Caco-2 (cell line): ENCODE data around the gene OTOGL. TPM values are rescaled to one million over a fixed set of nuclear protein-coding genes. Genes with fewer than 3 reads are reported as not detected.

ENCODE experiments used
- BruUV-seq: library from RNA; stranded (reverse); fragments of 400-500 nt; replicated peaks from 2 replicates; lab custom pipeline; 2021; lab: Mats Ljungman, UMichigan
- CTCF ChIA-PET: fragments of 300-600 bp; sonication (Branson Sonifier 250); formaldehyde crosslinking; loops from one replicate; lab custom pipeline; 2022; ENCODE audit warnings: antibody characterized with exemption; lab: Charles Lee
- POLR2A ChIA-PET: fragments of 300-600 bp; sonication (Branson Sonifier 250); formaldehyde crosslinking; loops from one replicate; lab custom pipeline; 2022; ENCODE audit warnings: antibody characterized with exemption; lab: Charles Lee
- DNase-seq, 2 experiments: peaks; one replicate each; pipeline versions ENCODE4 v3.0.0 to v3.0.0-alpha.2; 2020 to 2022
- H3K27me3 ChIP-seq: replicated peaks from 2 replicates; pipeline ENCODE4 v1.6.0; 2011; ENCODE audit warnings: low read length; ENCODE audit not compliant: control insufficient read depth, insufficient read depth
- H3K36me3 ChIP-seq: 2 replicates; pipeline ENCODE4 v1.5.1; 2011; ENCODE audit warnings: low read length; ENCODE audit not compliant: control insufficient read depth, insufficient read depth
- H3K4me1 ChIP-seq: fragments of 250-450 bp; sonication (Bioruptor Pico); 2 replicates; pipeline ENCODE4 v1.5.1; 2020; ENCODE audit warnings: mild to moderate bottlenecking
- H3K4me3 ChIP-seq: 2 replicates; pipeline ENCODE4 v1.5.1; 2011; ENCODE audit warnings: low read depth, mild to moderate bottlenecking, control low read depth, low read length
- H3K9me3 ChIP-seq: fragments of 250-450 bp; sonication (Bioruptor Pico); 2 replicates; pipeline ENCODE4 v1.5.1; 2020; ENCODE audit warnings: mild to moderate bottlenecking, moderate library complexity
- H3K27ac Mint-ChIP-seq: one replicate; pipeline ENCODE4 v1.8.0; 2022; ENCODE audit warnings: mixed read lengths; ENCODE audit not compliant: unreplicated experiment
- H3K27me3 Mint-ChIP-seq: one replicate; pipeline ENCODE4 v1.8.0; 2022; ENCODE audit warnings: mixed read lengths; ENCODE audit not compliant: insufficient read depth, unreplicated experiment
- H3K36me3 Mint-ChIP-seq: one replicate; pipeline ENCODE4 v1.8.0; 2022; ENCODE audit warnings: mild to moderate bottlenecking, mixed read lengths; ENCODE audit not compliant: insufficient read depth, unreplicated experiment
- H3K4me1 Mint-ChIP-seq: one replicate; pipeline ENCODE4 v1.8.0; 2022; ENCODE audit warnings: low read depth, mixed read lengths; ENCODE audit not compliant: unreplicated experiment
- H3K4me3 Mint-ChIP-seq: one replicate; pipeline ENCODE4 v1.8.0; 2022; ENCODE audit warnings: mild to moderate bottlenecking, moderate library complexity, mixed read lengths; ENCODE audit not compliant: unreplicated experiment
- H3K9me3 Mint-ChIP-seq: one replicate; pipeline ENCODE4 v1.8.0; 2022; ENCODE audit warnings: mixed read lengths; ENCODE audit not compliant: unreplicated experiment
- CTCF ChIP-seq, 2 experiments: fragments of 200-600 bp in 1 of 2; IDR thresholded peaks; 1 replicate in 1 of 2; 2 replicates in 1 of 2; pipeline versions ENCODE4 v1.5.1 to v1.8.0; 2011 to 2022; ENCODE audit warnings: antibody characterized with exemption in 1 of 2, control low read depth in 1 of 2, inconsistent platforms in 1 of 2, low read depth in 1 of 2, low read length in 1 of 2, mild to moderate bottlenecking in 1 of 2, moderate library complexity in 1 of 2; ENCODE audit not compliant: insufficient read depth in 1 of 2, severe bottlenecking in 1 of 2, unreplicated experiment in 1 of 2
- intact Hi-C: fragments of 100-400 bp; cut with micrococcal nuclease; formaldehyde crosslinking; loops from one replicate; pipeline ENCODE4 v1.10.0; 2022; ENCODE audit not compliant: unreplicated experiment
- total RNA-seq: library from RNA; stranded (reverse); gene quantifications from 2 replicates; pipeline ENCODE4 v1.2.3, GENCODE V29; 2022

Gene OTOGL
- total RNA-seq, 1 experiment from 2014 or later = 0.39 TPM

GRCh38 chr12:80420075-80420474, 320.7 kb downstream of the OTOGL start:
- Mint-ChIP-seq H3K27me3 (peaks cover 9% of the 10 kb centered on the region), H3K36me3 (no peaks in the 10 kb centered on the region), H3K4me1 (no peaks in the 10 kb centered on the region), H3K9me3 (no peaks in the 10 kb centered on the region), H3K4me3 (no peak overlapping the region), H3K27ac (no peak overlapping the region)
- no peaks in the 10 kb centered on the region for H3K27me3 ChIP-seq
- no peak for DNase-seq
- no peak for TF ChIP-seq CTCF (IDR thresholded peaks at IDR 0.05; ENCODE audit: insufficient read depth in 1 of 2, low read depth in 1 of 2, low read length in 1 of 2, severe bottlenecking in 1 of 2, unreplicated experiment in 1 of 2)
- no peaks in the 10 kb centered on the region for H3K4me1 ChIP-seq
- POLR2A ChIA-PET = no interaction called here
- CTCF ChIA-PET = no interaction called here
- no peaks in the 10 kb centered on the region for H3K36me3 ChIP-seq
- no TSS peak for BruUV-seq
- H3K9me3 ChIP-seq = no peaks in the 10 kb centered on the region
- no peak overlapping the region for H3K4me3 ChIP-seq
- intact Hi-C loops = no loop called here

- Mint-ChIP-seq H3K36me3 (no peaks in the 10 kb centered on the region), H3K27ac (no peak overlapping the region), H3K27me3 (peaks cover 6% of the 10 kb centered on the region), H3K4me1 (no peaks in the 10 kb centered on the region), H3K9me3 (no peaks in the 10 kb centered on the region), H3K4me3 (no peak overlapping the region)
- Histone ChIP-seq H3K9me3 (no peaks in the 10 kb centered on the region), H3K27me3 (no peaks in the 10 kb centered on the region), H3K4me3 (no peak overlapping the region), H3K4me1 (no peaks in the 10 kb centered on the region), H3K36me3 (no peaks in the 10 kb centered on the region)
- no peak for TF ChIP-seq CTCF (IDR thresholded peaks at IDR 0.05; ENCODE audit: insufficient read depth in 1 of 2, low read depth in 1 of 2, low read length in 1 of 2, severe bottlenecking in 1 of 2, unreplicated experiment in 1 of 2)
- POLR2A ChIA-PET = no interaction called here
- DNase-seq = no peak
- BruUV-seq = no TSS peak
- CTCF ChIA-PET = no interaction called here
- intact Hi-C loops = no loop called here
These were observed 323.2 kb downstream of the OTOGL start for GRCh38 chr12:80422550-80422949.

Other genes starting within 250 kb of the OTOGL start
- 60.7 and 62.5 TPM in 2 replicates for gene PPP1R12A, start 164.4 kb upstream of the OTOGL start, total RNA-seq